Right lobe of liver (tissue), 4 donors: ENCODE measurements around the gene OR7D2.

Source experiments
- CTCF ChIP-seq, 4 donors: fragments of 200-600 bp in 3 of 4; fragments of 450-650 bp in 1 of 4; IDR thresholded peaks; one replicate each; pipeline versions ENCODE4 v1.5.1 to v1.8.0; 2016 to 2022; ENCODE audit warnings: antibody characterized with exemption in 4 of 4, mild to moderate bottlenecking in 2 of 4
- POLR2A ChIP-seq: fragments of 450-650 bp; IDR thresholded peaks from one replicate; pipeline ENCODE4 v1.6.1; 2017; ENCODE audit warnings: antibody characterized with exemption, mild to moderate bottlenecking
- donor health status: DM: no; HTN: no; CAD: no.
- donor health status: DM: no; HTN: no; CAD: no.
- donor health status: DM: no; HTN: yes; CAD: no.

GRCh38 chr19:9205501-9206113 lies 26.8 kb downstream of the OR7D2 start:
- TF ChIP-seq POLR2A (no peak), CTCF (IDR thresholded peaks at IDR 0.05) (peak; percentile 73 to 95 (median 92))
